HCT116 (cell line): Measurements from ENCODE around the gene MYH14.

Source experiments
- CTCF ChIP-seq, 3 experiments: fragments of 200-600 bp in 1 of 3; sonication (generic) in 1 of 3; IDR thresholded peaks in 2 of 3; conservative IDR thresholded peaks in 1 of 3; 2 replicates each; pipeline ENCODE4 v1.5.1; 2012 to 2017; ENCODE audit warnings: low read depth in 2 of 3, low read length in 2 of 3, antibody characterized with exemption in 1 of 3, borderline replicate concordance in 1 of 3, control low read depth in 1 of 3, mild to moderate bottlenecking in 1 of 3, mixed read lengths in 1 of 3, mixed run types in 1 of 3, moderate library complexity in 1 of 3; ENCODE audit not compliant: insufficient read depth in 1 of 3
- POLR2A ChIP-seq: IDR thresholded peaks from 2 replicates; pipeline ENCODE4 v1.7.0; 2011; ENCODE audit warnings: borderline replicate concordance; ENCODE audit not compliant: insufficient read depth, insufficient read length; ENCODE audit errors: extremely low read depth

- no peak for TF ChIP-seq CTCF (IDR thresholded peaks at IDR 0.05 in 2 of 3, conservative IDR thresholded peaks at IDR 0.05 in 1 of 3; ENCODE audit: borderline replicate concordance in 1 of 3, insufficient read depth in 1 of 3, low read depth in 2 of 3, low read length in 2 of 3)
- no peak for TF ChIP-seq POLR2A
Observed at GRCh38 chr19:50239921-50240590, 36.6 kb downstream of the MYH14 start.
